ENCODE measurements around the gene THSD7B. TPM values are rescaled to one million over a fixed set of nuclear protein-coding genes. Genes with fewer than 3 reads are reported as not detected.

THSD7B gene
- total RNA-seq, 1 donor from 2014 or later: 10.5 TPM

GRCh38 chr2:137345994-137346393, 580.6 kb downstream of the THSD7B start:
- Mint-ChIP-seq H3K36me3 (ENCODE audit: low read depth, unreplicated experiment) (no peaks in the 10 kb centered on the region), H3K4me3 (ENCODE audit: unreplicated experiment) (no peak overlapping the region), H3K4me1 (ENCODE audit: unreplicated experiment) (no peaks in the 10 kb centered on the region), H3K27ac (ENCODE audit: unreplicated experiment) (no peak overlapping the region), H3K9me3 (ENCODE audit: unreplicated experiment) (no peaks in the 10 kb centered on the region), H3K27me3 (ENCODE audit: unreplicated experiment) (no peaks in the 10 kb centered on the region)
- no peak for TF ChIP-seq CTCF (IDR thresholded peaks at IDR 0.05; ENCODE audit: unreplicated experiment)
- DNase-seq (ENCODE audit: low spot score): no peak

DNA sequence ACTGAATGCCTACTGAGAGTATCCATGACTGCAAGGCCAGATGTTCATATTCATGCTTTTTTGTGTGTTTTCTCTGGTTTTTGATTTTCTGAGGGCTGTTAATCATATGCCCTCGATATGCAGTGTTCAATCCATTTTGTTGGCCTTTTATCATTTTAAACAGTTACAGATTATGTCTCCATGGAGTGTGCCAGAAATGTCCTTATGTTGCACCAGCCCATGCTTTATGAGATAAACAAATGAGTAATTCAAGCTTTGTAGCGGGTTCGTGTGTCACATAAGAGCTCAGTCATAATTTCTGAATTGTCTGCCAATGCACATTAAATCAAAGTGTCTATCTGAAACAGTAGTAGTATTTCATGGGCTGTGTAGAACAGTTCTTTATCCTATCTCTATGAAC, 583.0 kb downstream of the THSD7B start:
- no peaks in the 10 kb centered on the region for H3K9me3 Mint-ChIP-seq (ENCODE audit: unreplicated experiment)
- no peaks in the 10 kb centered on the region for H3K36me3 Mint-ChIP-seq (ENCODE audit: low read depth, unreplicated experiment)
- H3K27ac Mint-ChIP-seq (ENCODE audit: unreplicated experiment): no peak overlapping the region
- TF ChIP-seq CTCF (IDR thresholded peaks at IDR 0.05; ENCODE audit: unreplicated experiment): no peak
- H3K27me3 Mint-ChIP-seq (ENCODE audit: unreplicated experiment): no peaks in the 10 kb centered on the region
- H3K4me3 Mint-ChIP-seq (ENCODE audit: unreplicated experiment): no peak overlapping the region
- DNase-seq (ENCODE audit: low spot score): no peak
- H3K4me1 Mint-ChIP-seq (ENCODE audit: unreplicated experiment): no peaks in the 10 kb centered on the region

DNA sequence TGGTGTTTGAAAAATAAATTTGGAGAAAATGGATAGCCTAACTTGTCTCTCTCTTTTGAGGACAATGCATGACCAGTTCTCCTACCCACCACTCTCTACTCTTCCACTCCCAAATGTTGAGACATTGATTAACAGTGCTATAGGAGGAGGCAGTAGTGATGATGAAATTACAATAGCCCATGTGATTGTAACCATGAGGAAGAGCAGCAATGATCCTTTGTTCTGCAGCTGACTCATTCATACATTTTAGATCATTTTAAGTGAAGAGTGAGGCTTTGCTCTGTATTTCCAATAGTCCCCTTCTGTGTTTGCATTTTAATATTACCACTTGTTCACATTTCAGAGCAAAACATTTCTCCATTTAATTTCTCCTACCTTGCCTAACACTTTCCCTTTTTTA, 592.3 kb downstream of the THSD7B start:
- no peak overlapping the region for H3K4me3 Mint-ChIP-seq (ENCODE audit: unreplicated experiment)
- H3K27ac Mint-ChIP-seq (ENCODE audit: unreplicated experiment): no peak overlapping the region
- no peak for TF ChIP-seq CTCF (IDR thresholded peaks at IDR 0.05; ENCODE audit: unreplicated experiment)
- DNase-seq (ENCODE audit: low spot score): no peak
- peaks cover 13% of the 10 kb centered on the region for H3K9me3 Mint-ChIP-seq (ENCODE audit: unreplicated experiment)
- no peaks in the 10 kb centered on the region for H3K36me3 Mint-ChIP-seq (ENCODE audit: low read depth, unreplicated experiment)
- H3K4me1 Mint-ChIP-seq (ENCODE audit: unreplicated experiment): no peaks in the 10 kb centered on the region
- no peaks in the 10 kb centered on the region for H3K27me3 Mint-ChIP-seq (ENCODE audit: unreplicated experiment)

GRCh38 chr2:137367361-137367760, 602.0 kb downstream of the THSD7B start:
- no peak overlapping the region for H3K27ac Mint-ChIP-seq (ENCODE audit: unreplicated experiment)
- no peak overlapping the region for H3K4me3 Mint-ChIP-seq (ENCODE audit: unreplicated experiment)

DNA sequence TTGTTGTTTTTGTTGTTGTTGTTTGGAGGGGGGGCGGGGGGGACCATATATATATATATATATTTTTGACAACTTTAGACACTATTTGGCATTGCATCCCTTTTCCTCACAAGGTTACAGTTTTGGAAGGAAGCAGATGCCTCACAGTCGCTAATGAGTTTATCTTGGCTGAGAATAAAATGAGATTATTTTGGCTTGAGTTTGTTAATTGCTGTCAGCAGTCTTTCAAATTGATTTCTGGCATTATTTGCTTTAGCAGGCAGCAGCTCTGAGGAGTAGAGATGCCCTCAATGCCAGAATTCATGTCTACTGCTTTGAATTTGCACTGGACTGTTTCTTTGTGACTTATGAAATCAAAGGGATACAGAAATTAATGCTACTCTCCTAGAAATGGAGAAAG, 603.8 kb downstream of the THSD7B start:
- DNase-seq (ENCODE audit: low spot score): no peak
- Mint-ChIP-seq H3K4me1 (ENCODE audit: unreplicated experiment) (no peaks in the 10 kb centered on the region), H3K36me3 (ENCODE audit: low read depth, unreplicated experiment) (no peaks in the 10 kb centered on the region), H3K27ac (ENCODE audit: unreplicated experiment) (no peak overlapping the region), H3K4me3 (ENCODE audit: unreplicated experiment) (no peak overlapping the region), H3K9me3 (ENCODE audit: unreplicated experiment) (no peaks in the 10 kb centered on the region), H3K27me3 (ENCODE audit: unreplicated experiment) (no peaks in the 10 kb centered on the region)
- TF ChIP-seq CTCF (IDR thresholded peaks at IDR 0.05; ENCODE audit: unreplicated experiment): no peak

More at GRCh38 chr2:137367361-137367760, 602.0 kb downstream of the THSD7B start:
- no peak for DNase-seq (ENCODE audit: low spot score)
- TF ChIP-seq CTCF (IDR thresholded peaks at IDR 0.05; ENCODE audit: unreplicated experiment): no peak
- Mint-ChIP-seq H3K36me3 (ENCODE audit: low read depth, unreplicated experiment) (no peaks in the 10 kb centered on the region), H3K4me1 (ENCODE audit: unreplicated experiment) (no peaks in the 10 kb centered on the region), H3K9me3 (ENCODE audit: unreplicated experiment) (peaks cover 7% of the 10 kb centered on the region), H3K27me3 (ENCODE audit: unreplicated experiment) (no peaks in the 10 kb centered on the region)

All from endothelial cell (in vitro differentiated cells).